C4-2B (cell line): ENCODE measurements around the gene SLC17A6.

Source experiments
- H3K27ac ChIP-seq: fragments of 450-650 bp; 2 replicates; pipeline ENCODE4 v1.5.1; 2017
- ZFX ChIP-seq: fragments of 450-650 bp; IDR thresholded peaks from 2 replicates; pipeline ENCODE4 v1.6.1; 2017
- TF ChIP-seq, protein P1 (sequence below): fragments of 450-650 bp; conservative IDR thresholded peaks from 2 replicates; pipeline ENCODE4 v1.5.1; 2017; ENCODE audit warnings: mild to moderate bottlenecking

The SLC17A6 gene

DNA sequence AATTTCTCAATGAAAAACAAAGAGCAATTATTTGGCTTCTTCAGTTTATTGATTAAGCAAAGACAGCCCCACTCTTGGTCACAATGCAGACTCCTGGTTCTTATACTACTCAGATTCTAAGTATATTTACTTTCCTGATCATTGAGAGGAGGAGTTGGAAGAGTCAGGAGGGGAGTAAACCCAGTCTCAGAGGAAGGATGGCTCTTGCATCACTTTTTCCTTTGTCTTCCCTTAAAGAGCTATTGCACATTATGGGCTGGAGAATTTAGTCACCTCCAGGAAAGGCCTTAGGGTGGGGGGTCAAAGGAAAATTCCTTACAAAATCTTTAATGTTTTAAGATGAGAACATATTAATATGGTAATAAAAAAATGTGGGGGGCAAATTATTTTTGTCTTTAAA is 8.1 kb downstream of the SLC17A6 start:
- no peak for TF ChIP-seq ZFX
- TF ChIP-seq, protein P1, sequence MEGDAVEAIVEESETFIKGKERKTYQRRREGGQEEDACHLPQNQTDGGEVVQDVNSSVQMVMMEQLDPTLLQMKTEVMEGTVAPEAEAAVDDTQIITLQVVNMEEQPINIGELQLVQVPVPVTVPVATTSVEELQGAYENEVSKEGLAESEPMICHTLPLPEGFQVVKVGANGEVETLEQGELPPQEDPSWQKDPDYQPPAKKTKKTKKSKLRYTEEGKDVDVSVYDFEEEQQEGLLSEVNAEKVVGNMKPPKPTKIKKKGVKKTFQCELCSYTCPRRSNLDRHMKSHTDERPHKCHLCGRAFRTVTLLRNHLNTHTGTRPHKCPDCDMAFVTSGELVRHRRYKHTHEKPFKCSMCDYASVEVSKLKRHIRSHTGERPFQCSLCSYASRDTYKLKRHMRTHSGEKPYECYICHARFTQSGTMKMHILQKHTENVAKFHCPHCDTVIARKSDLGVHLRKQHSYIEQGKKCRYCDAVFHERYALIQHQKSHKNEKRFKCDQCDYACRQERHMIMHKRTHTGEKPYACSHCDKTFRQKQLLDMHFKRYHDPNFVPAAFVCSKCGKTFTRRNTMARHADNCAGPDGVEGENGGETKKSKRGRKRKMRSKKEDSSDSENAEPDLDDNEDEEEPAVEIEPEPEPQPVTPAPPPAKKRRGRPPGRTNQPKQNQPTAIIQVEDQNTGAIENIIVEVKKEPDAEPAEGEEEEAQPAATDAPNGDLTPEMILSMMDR = no peak
- no peak overlapping the region for H3K27ac ChIP-seq

DNA sequence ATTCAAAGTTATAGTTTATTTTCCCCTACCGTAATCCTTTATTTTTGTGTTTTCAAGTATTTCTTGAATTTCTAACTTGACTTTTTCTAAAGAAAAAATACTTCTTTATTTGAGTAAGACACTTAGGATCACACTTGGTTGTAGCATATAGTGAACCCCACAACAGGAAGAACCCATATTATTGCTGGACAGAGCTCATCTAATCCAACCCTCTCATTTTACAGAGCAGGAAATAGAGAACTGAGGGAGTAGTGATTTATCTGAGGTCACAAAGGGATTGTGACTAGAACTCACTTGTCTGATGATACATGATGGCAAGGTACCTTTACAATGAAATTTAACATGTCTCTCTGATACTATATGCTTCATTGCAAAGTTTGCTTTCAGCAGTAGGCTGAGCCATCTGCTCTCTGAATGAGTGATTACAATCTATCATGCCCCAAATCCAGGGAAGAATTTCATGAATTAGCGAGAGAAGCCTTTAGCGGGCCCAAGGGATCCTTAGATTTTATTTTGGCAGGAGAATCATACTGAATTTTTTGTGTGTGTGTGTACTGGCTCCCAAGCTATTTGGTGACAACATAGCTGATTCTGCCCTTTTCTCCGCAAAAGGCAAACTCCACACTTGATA is 9.8 kb downstream of the SLC17A6 start:
- H3K27ac ChIP-seq = no peak overlapping the region
- TF ChIP-seq, protein P1 = no peak
- no peak for TF ChIP-seq ZFX

DNA sequence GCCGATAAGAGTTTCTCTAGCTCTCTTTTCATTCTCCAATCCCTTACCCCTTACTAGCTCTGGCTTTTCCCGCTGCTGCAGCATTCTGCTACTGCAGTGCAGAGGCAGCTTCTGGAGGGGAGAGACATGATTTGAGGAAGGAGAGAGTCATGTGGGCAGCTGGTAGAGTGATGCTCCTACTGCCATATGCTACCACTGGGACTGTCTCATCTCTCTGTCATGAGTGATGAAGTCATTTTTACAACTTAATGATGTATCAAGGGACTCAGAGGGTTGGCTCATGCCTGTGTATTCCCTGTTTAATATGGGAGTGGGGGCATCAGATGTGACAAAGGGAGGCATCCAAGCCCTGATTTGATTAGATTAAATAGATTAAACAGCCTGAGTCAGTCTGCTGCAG is 11.3 kb downstream of the SLC17A6 start:
- no peak for TF ChIP-seq ZFX
- TF ChIP-seq, protein P1 = no peak
- no peak overlapping the region for H3K27ac ChIP-seq

DNA sequence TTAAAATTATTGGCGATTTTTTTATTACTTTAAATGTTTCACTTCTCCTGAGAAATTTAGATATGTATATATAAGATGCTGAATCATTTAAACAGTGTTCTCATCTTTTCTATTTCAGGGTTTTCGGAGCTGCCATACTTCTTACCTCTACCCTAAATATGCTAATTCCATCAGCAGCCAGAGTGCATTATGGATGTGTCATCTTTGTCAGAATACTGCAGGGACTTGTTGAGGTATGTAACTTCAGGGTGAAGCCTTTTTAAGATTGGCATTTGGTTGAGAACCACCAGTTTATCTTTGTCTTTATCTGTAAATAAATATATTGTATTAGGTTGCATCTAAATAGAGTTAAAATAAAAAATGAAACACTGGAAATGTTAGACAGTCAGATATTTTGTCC is 21.1 kb downstream of the SLC17A6 start:
- TF ChIP-seq, protein P1 = no peak
- TF ChIP-seq ZFX = no peak
- H3K27ac ChIP-seq = no peak overlapping the region

DNA sequence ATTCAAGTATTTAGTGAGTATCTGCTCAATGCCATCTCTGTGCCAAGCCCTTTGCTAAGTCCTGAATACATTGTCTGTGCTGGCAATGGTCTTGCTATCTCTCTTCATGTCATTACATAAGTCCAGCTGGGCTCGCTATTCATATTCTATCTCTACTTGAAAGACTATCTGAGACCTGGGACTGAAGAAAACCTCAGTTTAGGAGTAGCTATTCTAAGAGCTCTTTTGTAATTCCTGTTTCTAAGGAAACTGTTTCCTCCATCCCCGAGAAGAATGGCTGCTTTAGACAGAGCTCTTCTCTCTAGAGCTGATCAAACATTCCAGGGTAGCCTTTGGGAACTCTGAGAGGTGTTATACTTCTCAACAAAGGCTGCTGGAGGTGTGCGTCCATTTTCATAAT is 33.0 kb downstream of the SLC17A6 start:
- no peak overlapping the region for H3K27ac ChIP-seq

DNA sequence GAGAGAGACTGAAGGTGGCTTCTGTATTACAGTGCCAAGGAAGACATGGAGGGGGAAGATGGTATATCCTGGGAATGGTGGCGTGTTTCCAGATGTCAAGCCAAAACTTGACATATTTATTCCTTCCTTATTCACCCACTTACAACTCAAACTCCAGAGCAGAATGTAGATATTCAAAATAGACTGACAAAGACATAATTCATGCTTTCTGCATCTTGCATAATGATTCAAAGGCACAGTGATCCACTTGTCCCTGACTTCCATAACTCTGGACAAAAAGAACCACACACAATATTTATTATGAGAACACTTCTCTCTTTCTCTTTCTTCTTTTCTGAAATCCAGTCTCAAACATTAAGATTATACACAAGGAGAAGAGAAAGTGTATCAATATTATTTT is 48.9 kb downstream of the SLC17A6 start:
- no peak overlapping the region for H3K27ac ChIP-seq
- no peak for TF ChIP-seq ZFX
- TF ChIP-seq, protein P1 = no peak

More for the DNA sequence above, 33.0 kb downstream of the SLC17A6 start:
- no peak for TF ChIP-seq ZFX
- TF ChIP-seq, protein P1 = no peak

DNA sequence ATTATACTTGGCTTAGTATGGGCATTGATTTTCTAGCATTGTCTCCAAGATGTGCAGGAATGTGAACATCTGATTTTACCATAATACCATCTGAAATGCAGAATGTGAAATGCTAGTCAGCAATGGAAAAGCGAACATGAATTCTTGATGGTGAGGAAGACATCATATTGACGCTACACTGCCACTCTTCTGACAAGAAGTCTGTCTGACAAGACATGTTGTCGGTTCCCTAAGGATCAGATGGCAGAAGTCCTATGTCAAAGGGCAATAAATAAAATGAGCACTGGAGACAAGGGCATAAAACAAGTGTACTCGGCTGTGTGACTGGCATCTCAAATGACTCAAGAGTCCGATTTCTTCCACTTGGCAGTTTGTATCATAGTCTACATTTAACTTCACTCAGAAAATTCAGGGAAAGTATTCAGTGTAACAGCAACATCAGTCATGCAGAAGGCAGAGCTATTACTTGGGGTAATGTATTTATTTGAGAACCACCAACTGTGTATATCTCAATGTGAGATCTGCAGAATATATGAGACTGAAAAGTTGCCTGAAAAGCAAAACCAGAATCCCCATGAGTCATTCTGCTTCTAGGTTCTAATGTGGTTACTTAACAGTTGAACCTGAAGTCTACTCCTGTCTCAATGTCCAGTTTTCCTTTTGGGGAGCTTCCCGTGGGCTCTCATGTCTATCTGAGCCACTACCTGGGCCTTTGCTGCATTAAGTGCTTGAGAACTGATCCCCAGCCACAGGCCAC is 51.5 kb downstream of the SLC17A6 start:
- no peak for TF ChIP-seq ZFX
- TF ChIP-seq, protein P1 = no peak
- H3K27ac ChIP-seq = no peak overlapping the region
